H9 (cell line): ENCODE results near the gene SUPT3H. TPM values are rescaled to one million over a fixed set of nuclear protein-coding genes. Genes with fewer than 3 reads are reported as not detected.

Source experiments
- DNase-seq: peaks from one replicate; pipeline ENCODE4 v3.0.0-alpha.2; 2017
- H2AFZ ChIP-seq: one replicate; pipeline ENCODE4 v1.6.1; 2013; ENCODE audit warnings: mild to moderate bottlenecking, low read length, control low read depth, moderate library complexity
- H2AK5ac ChIP-seq: 2 replicates; pipeline ENCODE4 v1.6.1; 2013; ENCODE audit warnings: low read length, control low read depth, mixed read lengths; ENCODE audit not compliant: insufficient read length
- H2BK120ac ChIP-seq: one replicate; pipeline ENCODE4 v1.6.1; 2013; ENCODE audit warnings: low read depth, mild to moderate bottlenecking, low read length, control low read depth, inconsistent platforms; ENCODE audit not compliant: poor library complexity, severe bottlenecking
- H2BK12ac ChIP-seq: 2 replicates; pipeline ENCODE4 v1.6.1; 2013; ENCODE audit warnings: low read length, control low read depth, mixed read lengths, low read depth; ENCODE audit not compliant: insufficient read length
- H2BK15ac ChIP-seq: 2 replicates; pipeline ENCODE4 v1.6.1; 2013; ENCODE audit warnings: low read depth, low read length, control low read depth
- H2BK20ac ChIP-seq: one replicate; pipeline ENCODE4 v1.6.1; 2013; ENCODE audit warnings: low read depth, mild to moderate bottlenecking, low read length, control low read depth, inconsistent platforms; ENCODE audit not compliant: poor library complexity, severe bottlenecking
- H2BK5ac ChIP-seq: 2 replicates; pipeline ENCODE4 v1.6.1; 2013; ENCODE audit warnings: low read length, control low read depth, mixed read lengths; ENCODE audit not compliant: insufficient read length
- H3K14ac ChIP-seq: 2 replicates; pipeline ENCODE4 v1.6.1; 2013; ENCODE audit warnings: low read length, control low read depth; ENCODE audit not compliant: insufficient read depth
- H3K18ac ChIP-seq: 2 replicates; pipeline ENCODE4 v1.6.1; 2013; ENCODE audit warnings: low read depth, mild to moderate bottlenecking, mixed read lengths, low read length, control low read depth; ENCODE audit not compliant: insufficient read length
- H3K23ac ChIP-seq: 2 replicates; pipeline ENCODE4 v1.6.1; 2013; ENCODE audit warnings: low read length, control low read depth, mixed read lengths, low read depth; ENCODE audit not compliant: insufficient read length
- H3K23me2 ChIP-seq: 2 replicates; pipeline ENCODE4 v1.6.1; 2013; ENCODE audit warnings: low read depth, mild to moderate bottlenecking, mixed read lengths, low read length, control low read depth; ENCODE audit not compliant: insufficient read length, poor library complexity, severe bottlenecking
- H3K27ac ChIP-seq: 2 replicates; pipeline ENCODE4 v1.5.1; 2013; ENCODE audit warnings: low read length, control low read depth, mixed read lengths, low read depth; ENCODE audit not compliant: insufficient read length
- H3K27me3 ChIP-seq: 2 replicates; pipeline ENCODE4 v1.6.1; 2013; ENCODE audit warnings: low read length, control low read depth, inconsistent platforms; ENCODE audit not compliant: insufficient read depth
- H3K4ac ChIP-seq: 2 replicates; pipeline ENCODE4 v1.6.1; 2013; ENCODE audit warnings: low read depth, mild to moderate bottlenecking, control low read depth, inconsistent platforms, low read length, moderate library complexity
- H3K4me1 ChIP-seq: 2 replicates; pipeline ENCODE4 v1.6.1; 2013; ENCODE audit warnings: low read length, control low read depth, inconsistent platforms; ENCODE audit not compliant: insufficient read depth
- H3K4me2 ChIP-seq: 2 replicates; pipeline ENCODE4 v1.6.1; 2013; ENCODE audit warnings: low read length, control low read depth, mixed read lengths; ENCODE audit not compliant: insufficient read length, insufficient read depth
- H3K56ac ChIP-seq: 2 replicates; pipeline ENCODE4 v1.6.1; 2013; ENCODE audit warnings: low read depth, mild to moderate bottlenecking, mixed read lengths, low read length, control low read depth; ENCODE audit not compliant: insufficient read length
- H3K79me1 ChIP-seq: 2 replicates; pipeline ENCODE4 v1.6.1; 2013; ENCODE audit warnings: low read depth, mild to moderate bottlenecking, moderate library complexity, low read length, control low read depth, inconsistent platforms; ENCODE audit not compliant: insufficient read depth, poor library complexity, severe bottlenecking
- H3K79me2 ChIP-seq: 2 replicates; pipeline ENCODE4 v1.6.1; 2013; ENCODE audit warnings: low read length, control low read depth, inconsistent platforms; ENCODE audit not compliant: insufficient read depth
- H3K9ac ChIP-seq: 2 replicates; pipeline ENCODE4 v1.6.1; 2013; ENCODE audit warnings: low read length, control low read depth, mixed read lengths; ENCODE audit not compliant: insufficient read length; ENCODE audit errors: extremely low read depth
- H3K9me3 ChIP-seq: one replicate; pipeline ENCODE4 v1.6.1; 2013; ENCODE audit warnings: low read depth, low read length, inconsistent platforms; ENCODE audit not compliant: control insufficient read depth
- H3T11ph ChIP-seq: one replicate; pipeline ENCODE4 v1.6.1; 2013; ENCODE audit warnings: mild to moderate bottlenecking, low read length, control low read depth, inconsistent platforms
- H4K20me1 ChIP-seq: one replicate; pipeline ENCODE4 v1.6.1; 2013; ENCODE audit not compliant: control insufficient read depth, insufficient read length, insufficient read depth
- H4K5ac ChIP-seq: 2 replicates; pipeline ENCODE4 v1.6.1; 2013; ENCODE audit warnings: low read depth, mild to moderate bottlenecking, mixed read lengths, low read length, control low read depth; ENCODE audit not compliant: insufficient read length
- H4K8ac ChIP-seq: replicated peaks from 2 replicates; pipeline ENCODE4 v1.6.1; 2013; ENCODE audit warnings: low read length, control low read depth, mixed read lengths, low read depth; ENCODE audit not compliant: insufficient read length
- H4K91ac ChIP-seq: 2 replicates; pipeline ENCODE4 v1.6.1; 2013; ENCODE audit warnings: low read depth, mild to moderate bottlenecking, moderate library complexity, mixed read lengths, low read length, control low read depth; ENCODE audit not compliant: insufficient read length
- H3K27ac Mint-ChIP-seq, 3 experiments: 2 replicates in 2 of 3; 3 replicates in 1 of 3; pipeline ENCODE4 v1.8.0; 2020 to 2021; ENCODE audit warnings: mixed read lengths in 3 of 3, mild to moderate bottlenecking in 1 of 3, moderate library complexity in 1 of 3
- H3K27me3 Mint-ChIP-seq: 2 replicates; pipeline ENCODE4 v1.8.0; 2021; ENCODE audit warnings: low read depth, mild to moderate bottlenecking, moderate library complexity, mixed read lengths
- H3K36me3 Mint-ChIP-seq, 3 experiments: 2 replicates in 2 of 3; 3 replicates in 1 of 3; pipeline ENCODE4 v1.8.0; 2020 to 2021; ENCODE audit warnings: low read depth in 3 of 3, mixed read lengths in 3 of 3; ENCODE audit not compliant: insufficient read depth in 1 of 3
- H3K4me1 Mint-ChIP-seq, 2 experiments: 2 replicates each; pipeline ENCODE4 v1.8.0; 2020; ENCODE audit warnings: mixed read lengths in 2 of 2
- H3K4me3 Mint-ChIP-seq, 2 experiments: 2 replicates in 1 of 2; 3 replicates in 1 of 2; pipeline ENCODE4 v1.8.0; 2020 to 2021; ENCODE audit warnings: mild to moderate bottlenecking in 2 of 2, mixed read lengths in 2 of 2, moderate library complexity in 1 of 2
- H3K9me3 Mint-ChIP-seq, 2 experiments: 2 replicates in 1 of 2; 3 replicates in 1 of 2; pipeline ENCODE4 v1.8.0; 2020; ENCODE audit warnings: mild to moderate bottlenecking in 2 of 2, mixed read lengths in 2 of 2, moderate library complexity in 1 of 2
- CTCF ChIP-seq: fragments of 200-600 bp; sonication (generic); conservative IDR thresholded peaks from 3 replicates; pipeline ENCODE4 v1.8.0; 2021; ENCODE audit warnings: antibody characterized with exemption, mild to moderate bottlenecking
- WGBS: extraction: QIAGEN DNeasy Blood & Tissue Kit; methylation state at CpG from one replicate; pipeline ENCODE4 v1.1.7; 2013; ENCODE audit warnings: missing lambda C conversion rate, low lambda C conversion rate, mixed read lengths; ENCODE audit not compliant: insufficient read length; ENCODE audit errors: extremely low coverage; 5-methylcytosine and 5-hydroxymethylcytosine counted together
- total RNA-seq: library from RNA; stranded (reverse); gene quantifications from 2 replicates; pipeline ENCODE4 v1.2.1, GENCODE V29; 2021

The SUPT3H gene
- total RNA-seq, 1 experiment from 2014 or later, result 22.5 TPM

- no peaks in the 10 kb centered on the region for H3K9me3 Mint-ChIP-seq
- H3K27ac Mint-ChIP-seq, result no peak overlapping the region
- Histone ChIP-seq H4K91ac (no peak overlapping the region), H3K4ac (no peak overlapping the region), H3K79me1 (no peaks in the 10 kb centered on the region), H4K20me1 (no peaks in the 10 kb centered on the region), H3K9me3 (no peaks in the 10 kb centered on the region), H3K27ac (no peak overlapping the region), H3K56ac (no peak overlapping the region), H3K4me1 (no peaks in the 10 kb centered on the region), H2AFZ (no peak overlapping the region), H3K9ac (no peak overlapping the region), H2AK5ac (no peak overlapping the region), H3T11ph (no peak overlapping the region), H3K18ac (no peak overlapping the region), H3K23ac (no peak overlapping the region), H3K79me2 (peaks cover 3% of the 10 kb centered on the region; the same call in 1 of the 2 replicates), H3K23me2 (peaks cover 7% of the 10 kb centered on the region), H3K27me3 (no peaks in the 10 kb centered on the region), H3K14ac (no peak overlapping the region), H4K5ac (no peak overlapping the region), H2BK20ac (no peak overlapping the region), H2BK120ac (no peak overlapping the region), H4K8ac (no peak overlapping the region), H2BK15ac (no peak overlapping the region), H2BK12ac (no peak overlapping the region), H2BK5ac (no peak overlapping the region), H3K4me2 (no peak overlapping the region)
- H3K4me3 Mint-ChIP-seq, result no peak overlapping the region
- peaks cover 14 to 19% of the 10 kb centered on the region in 2 experiments for H3K4me1 Mint-ChIP-seq
- no peaks in the 10 kb centered on the region for H3K27me3 Mint-ChIP-seq
- H3K36me3 Mint-ChIP-seq, result no peaks in the 10 kb centered on the region
- no CpG with 5 or more reads among the region's 3 CpGs for WGBS
- TF ChIP-seq CTCF, result no peak
- no peak for DNase-seq
Observed at GRCh38 chr6:45375449-45375848, 2.3 kb downstream of the SUPT3H start.
